NCI-H2029 (cell line): Measurements from ENCODE around the gene ZNRF1.
A peak's percentile ranks its signal among the peaks of the same experiment; 100 is the strongest.

Experiments
- DNase-seq: peaks from one replicate; lab custom pipeline; 2025; lab: John Stamatoyannopoulos, UW

ZNRF1 gene

DNA sequence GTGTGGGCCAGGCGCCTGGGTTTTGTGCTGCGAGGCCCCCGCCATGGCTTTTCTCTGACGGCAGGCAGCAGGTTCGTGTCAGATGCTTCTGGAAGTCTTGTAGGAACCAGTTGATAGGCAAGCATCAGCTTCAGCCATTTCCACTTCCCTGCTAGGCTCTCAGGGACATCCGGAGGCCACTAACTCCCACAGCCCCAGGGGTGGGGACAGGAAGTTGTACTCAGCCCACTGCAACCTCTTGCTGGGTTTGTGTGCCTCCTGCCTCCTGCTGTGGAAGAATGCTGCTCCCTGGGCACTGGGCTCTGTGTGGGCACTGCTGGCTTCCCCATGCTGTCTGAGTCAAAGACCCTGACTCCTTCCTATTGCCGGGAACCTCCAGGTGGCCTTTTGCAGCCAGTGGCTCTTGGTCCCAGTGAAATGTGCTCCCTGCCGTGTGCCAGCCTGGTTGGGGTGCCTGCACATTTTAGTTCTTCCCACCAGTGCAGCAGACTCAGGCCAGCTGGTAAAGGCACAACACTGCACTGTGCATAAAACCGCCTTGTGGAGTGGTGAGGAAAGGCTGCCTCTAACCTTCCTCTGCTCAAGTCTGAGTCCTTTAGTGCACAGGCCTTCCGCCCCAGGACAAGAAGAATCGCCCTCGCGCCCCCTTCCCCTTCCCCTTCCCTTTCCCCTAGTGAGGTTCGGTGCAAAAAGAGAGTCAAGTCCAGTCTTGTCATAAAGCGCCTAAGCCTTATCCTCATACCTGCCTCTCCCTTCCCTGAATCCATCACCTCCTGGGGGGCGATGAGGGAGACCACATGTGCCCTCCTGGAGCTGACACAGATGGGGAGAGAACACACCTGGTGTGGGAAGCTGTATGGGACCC is 101.1 kb downstream of the ZNRF1 start:
- DNase-seq, result no peak

DNA sequence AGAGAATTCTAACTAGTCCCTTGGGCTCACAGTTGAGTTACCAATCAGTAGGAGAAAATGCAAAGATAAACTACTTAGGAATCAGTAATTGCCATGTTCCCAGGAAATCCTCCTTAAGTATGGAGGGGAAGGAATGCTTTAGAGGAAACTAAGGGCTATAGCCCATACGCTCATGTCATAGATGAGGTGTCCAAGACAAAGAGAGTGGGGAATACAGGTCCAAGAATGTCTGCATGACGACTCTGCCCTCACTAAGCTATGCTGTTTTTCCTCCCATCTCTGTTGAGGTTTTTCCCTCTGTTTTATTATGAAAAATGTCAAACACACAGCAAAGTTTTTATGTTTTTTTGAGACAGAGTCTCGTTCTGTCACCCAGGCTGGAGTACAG is 101.8 kb downstream of the ZNRF1 start:
- no peak for DNase-seq

DNA sequence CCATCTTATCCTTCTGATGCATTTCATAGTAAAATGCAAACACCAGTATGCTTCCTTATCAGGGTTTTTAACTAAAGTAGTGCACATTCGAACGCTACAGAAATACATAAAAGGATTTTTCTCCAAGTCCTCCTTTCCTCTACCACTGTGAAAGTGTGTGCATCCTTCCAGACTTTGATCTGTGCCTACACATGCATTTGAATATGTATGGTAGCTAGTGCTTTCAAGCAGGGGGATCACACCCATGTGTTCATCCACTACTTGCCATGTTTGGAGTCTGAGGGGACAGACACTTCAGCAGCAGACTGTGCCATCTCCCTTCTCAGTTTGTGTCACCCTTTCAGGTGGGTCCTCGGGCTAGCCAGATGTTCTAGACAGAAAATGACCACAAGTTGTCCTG is 102.8 kb downstream of the ZNRF1 start:
- no peak for DNase-seq

DNA sequence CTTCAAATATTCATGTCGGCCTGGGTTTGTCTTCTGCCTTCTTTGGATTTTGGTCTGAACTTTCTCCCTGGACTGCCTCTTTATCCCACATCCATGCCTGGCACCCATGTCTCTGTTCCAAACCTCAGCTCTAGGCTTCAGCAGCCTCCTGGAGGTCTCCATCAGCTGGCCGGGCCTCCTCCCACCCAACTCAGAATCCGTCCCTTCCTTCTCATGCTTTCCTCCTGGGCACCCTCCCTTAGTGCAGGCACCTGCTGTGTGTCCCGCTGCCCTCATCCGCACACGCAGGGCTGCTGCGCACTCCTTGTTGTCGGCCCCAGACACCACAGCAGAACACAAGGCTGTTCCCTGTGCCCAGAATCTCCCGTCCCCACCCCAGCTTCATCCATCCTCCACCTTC is 103.8 kb downstream of the ZNRF1 start:
- no peak for DNase-seq

DNA sequence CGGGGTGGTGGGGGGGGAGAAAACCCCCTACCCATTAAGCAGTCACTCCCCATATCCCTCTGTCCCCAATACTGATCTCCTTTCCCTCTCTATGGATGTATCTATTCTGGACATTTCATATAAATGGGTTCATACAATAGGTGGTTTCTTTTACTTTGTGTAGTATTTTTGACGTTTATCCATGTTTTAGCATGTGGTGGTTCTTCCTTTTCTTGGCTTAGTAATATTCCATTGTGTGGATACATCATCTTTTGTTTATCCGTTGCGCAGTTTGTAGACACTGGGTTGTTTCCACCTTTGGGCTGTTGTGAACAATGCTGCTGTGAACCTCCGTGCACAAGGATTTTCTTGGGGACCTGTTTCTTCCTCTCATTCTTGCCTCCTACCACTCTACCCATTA is 105.2 kb downstream of the ZNRF1 start:
- DNase-seq, result no peak

DNA sequence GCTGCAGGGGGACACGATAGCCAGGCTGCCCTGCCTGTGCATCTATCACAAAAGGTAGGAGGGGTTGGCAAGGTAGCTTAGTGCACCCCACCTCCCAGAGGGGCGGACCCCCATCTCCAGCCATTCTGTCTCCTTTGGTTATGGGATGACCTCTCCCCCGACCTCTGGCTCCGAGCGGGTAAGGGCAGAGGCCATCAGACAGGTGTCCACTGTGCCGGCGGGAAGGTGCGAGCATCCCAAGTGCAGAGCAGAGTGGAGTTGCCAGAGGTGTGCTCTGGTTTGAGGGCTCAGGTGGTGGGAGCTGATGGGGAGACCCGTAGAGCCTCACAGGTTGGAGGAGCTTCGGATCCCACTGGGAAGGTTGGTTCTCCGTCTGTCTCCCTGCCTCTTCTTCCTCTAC is 106.0 kb downstream of the ZNRF1 start:
- DNase-seq, result no peak

DNA sequence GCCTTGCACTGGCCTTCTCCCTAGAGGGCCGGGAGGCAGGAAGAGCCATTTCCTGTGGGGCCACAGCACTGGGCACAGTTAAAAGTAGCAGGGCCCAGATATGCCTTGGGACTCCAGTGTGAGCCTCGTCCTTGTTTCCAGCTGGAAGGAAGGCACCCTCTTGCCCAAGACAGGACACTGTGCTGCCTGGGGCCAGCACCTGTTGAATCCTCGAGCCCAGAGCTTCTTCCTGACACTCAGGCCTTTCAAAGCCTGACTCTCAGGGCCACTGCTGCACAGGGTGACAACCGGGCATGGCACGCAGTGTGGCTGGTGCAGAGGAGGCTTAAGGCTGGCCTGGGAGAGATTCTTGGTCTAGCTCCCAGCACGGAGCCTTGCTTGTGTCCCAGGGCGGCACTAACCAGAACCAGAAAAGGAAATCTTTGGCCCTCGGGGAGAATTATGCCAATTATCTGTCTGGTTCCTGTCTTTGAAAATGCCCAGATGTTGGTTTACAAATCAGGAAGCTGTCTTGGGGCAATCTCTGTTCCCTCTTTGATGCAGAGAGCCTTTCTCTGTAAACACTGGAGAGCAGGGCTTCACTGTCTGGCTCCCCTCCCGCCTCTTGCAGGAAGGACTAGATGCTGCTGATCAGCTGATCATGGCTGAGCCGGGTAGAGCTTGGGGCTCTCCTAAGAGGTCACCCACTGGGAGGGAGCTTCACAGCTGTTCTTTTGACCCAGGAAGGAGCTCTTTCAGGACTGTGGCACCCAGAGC is 106.7 kb downstream of the ZNRF1 start:
- DNase-seq, result no peak

DNA sequence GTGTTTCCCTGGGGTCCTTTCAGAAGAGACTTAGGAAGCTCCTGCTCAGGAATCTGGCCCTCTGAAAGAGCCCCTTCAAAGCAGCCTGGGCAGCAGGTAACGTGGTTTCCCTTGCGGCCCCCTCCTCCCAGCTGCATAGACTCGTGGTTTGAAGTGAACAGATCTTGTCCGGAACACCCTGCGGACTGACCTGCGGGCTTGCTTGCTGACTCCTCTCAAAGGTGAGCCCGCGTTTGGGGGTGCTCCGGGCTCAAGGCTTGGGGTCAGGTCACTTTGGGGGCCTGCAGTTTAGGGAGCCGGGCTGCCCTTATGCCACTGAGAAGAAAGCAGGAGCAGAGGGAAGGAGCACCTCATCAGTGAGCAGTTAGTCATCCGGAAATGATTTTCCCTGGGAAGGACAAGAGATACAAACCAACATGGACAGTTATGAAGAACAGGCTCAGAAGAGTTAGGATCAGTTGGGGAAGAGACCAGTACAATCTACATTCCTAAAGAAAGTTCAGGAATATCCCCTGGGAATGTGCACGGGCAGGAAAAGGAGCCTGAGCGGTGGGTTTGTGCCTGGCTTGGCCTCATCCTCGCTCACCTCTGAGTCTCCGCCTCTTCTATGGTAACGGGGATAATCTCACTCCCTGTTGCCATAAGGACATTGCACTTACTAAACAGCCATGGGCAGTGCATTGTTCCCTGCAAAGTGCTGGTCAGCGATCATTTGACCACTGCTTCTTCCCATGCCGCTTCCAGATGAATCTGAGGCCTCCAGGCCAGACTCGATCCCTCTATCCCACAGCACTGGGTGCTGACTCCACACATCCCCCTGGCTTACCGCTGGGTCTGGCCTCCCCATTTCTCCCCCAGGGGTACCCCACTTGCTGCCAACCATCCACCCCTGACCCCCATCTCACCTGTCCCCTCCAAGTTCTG is 107.8 kb downstream of the ZNRF1 start:
- no peak for DNase-seq

DNA sequence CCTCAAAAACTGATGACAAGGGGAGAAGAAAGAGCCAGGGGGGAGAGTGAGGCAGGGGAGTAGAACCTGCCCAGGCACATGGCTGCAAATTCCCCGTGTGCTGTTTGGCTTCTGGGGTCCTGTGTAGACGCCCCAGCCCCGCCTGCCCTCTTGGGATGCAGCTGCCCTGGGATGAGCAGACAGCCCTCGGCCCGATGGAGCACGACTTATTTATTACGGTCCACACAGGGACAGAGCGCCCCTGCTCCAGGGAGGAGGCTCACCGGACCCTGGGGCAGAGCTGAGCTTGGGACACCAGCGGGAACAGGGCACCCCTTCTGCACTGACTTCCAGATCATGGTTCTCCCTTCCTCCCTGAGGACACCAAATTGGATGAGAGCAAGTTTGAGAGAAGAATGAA is 108.7 kb downstream of the ZNRF1 start:
- DNase-seq, result no peak

DNA sequence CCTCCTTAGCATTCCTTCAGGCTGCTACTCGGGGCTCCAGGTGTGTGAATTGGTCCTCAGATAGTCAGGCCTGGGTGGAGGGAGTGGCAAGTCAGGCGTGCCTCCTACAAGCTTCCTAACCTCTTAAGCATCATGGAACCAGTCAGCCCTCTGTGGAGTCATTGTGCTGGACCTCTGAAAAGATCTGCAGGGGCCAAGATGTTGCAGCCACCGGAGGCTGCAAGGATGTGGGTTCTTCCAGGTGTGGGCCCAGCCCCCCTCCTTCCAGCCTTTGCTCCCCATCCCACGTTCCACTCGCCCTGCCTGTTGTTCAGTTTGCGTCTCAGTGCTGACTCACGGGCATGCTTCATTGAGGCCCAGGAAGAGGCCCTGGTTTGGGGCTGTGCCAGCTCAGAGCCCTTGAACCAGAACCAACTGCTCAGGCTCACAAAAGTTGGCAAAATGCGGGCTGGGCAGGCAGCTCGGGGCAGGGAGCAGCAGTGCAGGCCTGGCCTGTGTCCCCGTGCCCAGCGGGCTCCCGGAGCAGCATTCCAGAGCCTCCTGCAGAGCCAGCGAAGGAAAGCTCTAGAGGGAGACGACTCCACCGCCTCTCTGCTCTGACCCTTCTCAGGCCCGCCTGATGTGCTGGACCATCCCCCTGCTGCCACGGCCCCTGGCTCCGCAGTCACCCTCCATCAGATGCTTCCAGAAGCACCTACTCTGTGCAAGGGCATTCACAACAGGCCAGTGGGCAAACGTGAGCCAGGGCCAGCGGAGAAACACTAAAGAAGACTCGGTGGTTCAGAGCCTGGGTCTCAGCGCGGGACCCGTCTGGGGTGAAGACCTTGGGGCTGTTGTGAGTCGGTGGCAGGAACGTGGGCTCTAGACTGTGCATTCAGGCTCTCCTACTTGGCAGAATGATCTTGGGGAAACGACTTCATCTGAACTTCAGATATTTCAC is 110.2 kb downstream of the ZNRF1 start:
- DNase-seq, result peak; percentile 63

DNA sequence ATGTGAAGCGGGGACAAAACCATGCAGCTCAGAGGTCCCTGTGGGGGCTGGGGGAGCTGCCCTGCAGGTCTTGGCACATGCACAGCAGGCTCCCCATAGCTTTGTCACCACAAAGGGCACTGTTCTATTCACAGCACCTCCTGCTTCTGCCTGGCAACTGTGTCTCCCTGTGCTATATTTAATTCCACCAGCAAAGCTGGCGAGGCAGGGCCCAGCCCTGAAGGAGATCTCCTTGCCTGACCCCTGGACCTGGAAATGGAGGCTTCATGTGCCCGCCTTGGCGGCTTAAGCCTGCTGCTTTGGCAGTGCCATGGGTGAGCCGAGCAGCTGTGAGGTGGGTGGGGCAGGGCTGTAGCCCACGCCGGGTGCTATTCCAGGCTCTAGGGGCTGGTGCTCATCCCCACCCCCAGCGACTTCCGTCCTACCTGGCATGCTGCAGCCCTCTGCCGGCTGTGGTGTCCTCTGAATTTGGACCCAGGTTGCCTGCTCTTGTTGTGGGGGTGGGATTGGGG is 111.0 kb downstream of the ZNRF1 start:
- DNase-seq, result peak; percentile 44

DNA sequence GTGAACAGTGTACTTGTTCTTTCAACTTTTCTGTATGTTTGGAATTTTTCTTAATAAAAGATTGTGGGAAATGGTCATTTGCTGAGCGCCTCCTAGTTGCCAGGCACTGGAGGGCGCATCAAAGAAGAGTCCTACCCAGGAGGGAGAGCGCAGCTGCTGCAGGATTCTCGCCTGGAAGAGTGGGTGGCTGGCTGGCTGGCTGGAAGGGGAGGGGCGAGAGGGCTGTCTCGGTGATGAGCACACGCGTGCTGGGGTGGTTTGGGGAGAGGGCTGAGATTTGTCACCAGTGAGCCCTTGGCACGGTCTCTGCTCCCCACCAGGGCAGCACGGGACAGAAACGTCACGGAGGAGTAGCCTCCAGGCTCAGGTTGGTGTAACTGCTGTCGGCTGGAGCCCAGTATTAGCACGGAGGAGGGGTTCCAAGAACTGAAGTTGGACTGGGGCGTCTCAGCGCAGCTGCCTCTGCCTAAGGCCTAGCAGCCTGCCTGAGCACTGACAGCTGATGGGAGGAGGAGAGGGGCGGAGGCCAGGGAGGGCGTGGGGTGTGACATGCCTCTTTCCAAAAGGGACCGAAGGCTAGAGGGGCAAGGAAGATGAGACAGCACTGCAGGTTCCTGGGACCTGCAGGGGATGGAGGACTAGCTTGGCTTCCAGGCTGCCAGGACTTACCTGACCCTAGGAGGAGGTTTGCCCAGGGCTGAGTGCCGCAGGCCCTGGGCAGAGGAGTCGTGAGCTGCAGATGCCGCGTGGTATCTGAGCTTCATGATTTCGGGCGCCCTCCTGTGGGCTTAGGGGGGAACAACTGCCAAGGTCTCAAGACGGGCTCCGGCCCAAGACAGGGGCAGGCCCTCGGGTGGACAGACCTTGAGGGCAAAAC is 112.1 kb downstream of the ZNRF1 start:
- peak; percentile 45 for DNase-seq

DNA sequence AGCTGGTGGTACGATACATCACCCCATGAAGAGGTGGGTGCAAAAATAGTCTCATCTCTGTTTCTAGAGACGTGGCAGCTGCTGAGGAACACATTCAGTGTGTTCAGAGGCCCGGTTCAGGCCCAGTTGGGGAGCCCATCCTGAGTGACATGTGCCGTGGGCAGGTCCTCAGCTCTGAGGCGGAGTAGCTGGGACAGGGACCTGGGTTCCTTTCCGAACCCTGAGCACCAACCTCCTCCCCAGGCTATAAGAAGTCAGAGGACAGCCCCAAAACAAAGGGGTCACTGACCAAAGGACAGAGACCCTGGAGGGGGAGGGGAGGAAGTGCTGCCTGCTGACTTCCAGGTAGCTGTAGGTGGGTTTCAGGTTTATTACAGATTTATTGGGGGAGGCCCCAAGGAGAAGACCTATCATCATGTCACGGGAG is 112.7 kb downstream of the ZNRF1 start:
- DNase-seq, result no peak

DNA sequence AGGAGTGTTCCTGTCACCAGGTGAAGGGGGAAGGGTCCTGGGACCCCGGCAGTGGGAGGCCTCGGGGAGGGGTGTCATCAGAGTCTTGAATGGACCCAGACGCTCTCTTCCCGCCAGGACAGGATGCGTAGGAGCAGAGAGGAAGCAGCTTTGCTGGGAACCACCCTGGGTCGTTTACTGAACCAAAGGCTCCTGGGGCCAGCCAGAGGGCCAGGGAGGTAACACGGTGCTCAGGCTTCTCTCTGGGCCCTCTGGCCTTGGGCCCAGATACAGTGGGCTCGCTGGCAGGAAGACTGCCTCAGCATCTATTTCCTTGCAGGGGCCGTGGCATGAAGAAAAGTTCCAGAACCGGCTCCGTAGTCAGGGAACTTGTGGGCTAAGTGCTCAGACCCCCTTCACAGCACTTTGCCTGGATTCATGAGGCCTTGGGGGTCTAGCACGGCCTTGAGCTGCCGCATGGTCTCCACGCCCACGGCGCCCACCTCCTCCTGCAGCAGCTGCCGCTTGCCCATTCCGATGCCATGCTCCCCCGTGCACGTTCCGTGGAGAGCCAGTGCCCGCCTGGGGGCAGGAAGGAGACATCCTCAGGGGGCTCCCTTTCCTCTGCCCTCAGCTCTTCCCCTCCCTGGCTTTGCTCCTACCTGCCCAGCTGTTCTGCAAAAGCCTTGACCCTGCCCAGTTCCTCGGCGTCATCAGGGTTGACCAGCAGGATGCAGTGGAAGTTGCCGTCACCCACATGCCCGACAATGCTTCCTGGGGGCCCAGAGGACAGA is 113.3 kb downstream of the ZNRF1 start:
- DNase-seq, result no peak

DNA sequence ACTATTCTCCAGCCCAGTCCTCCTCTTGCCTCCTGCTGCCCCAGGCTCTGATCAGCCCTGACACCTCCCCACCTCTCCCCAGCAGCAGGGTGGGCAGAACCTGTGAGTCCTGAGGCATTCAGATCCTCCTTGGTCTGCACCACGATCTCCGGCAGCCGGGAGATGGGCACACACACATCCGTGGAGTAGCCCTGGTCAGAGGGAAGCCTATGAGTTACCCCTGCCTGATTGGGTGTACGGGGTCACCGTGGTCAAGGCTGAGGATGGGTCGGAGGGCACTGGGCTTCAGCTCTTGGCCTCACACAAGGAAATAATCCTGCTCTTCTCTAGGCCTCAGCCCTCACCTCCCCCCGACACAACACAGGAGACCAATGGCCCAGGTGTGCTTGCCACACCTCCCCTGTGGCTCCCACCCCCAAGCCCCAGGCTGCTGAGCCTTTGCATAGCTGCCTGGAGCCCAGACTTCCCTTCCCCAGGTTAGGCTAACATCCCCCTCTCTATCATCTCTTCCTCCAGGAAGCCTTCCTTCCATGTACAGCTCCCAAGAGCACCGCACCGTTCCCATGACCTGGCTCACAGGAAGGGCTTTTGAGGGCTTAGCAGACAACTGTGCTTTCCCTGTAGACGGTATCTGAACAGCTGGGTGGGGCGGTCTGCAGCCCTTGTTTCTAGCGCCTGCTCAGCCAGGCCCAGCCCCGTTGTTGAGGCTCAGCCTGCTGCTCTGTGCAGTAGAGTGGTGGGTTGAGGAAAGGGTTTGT is 114.1 kb downstream of the ZNRF1 start:
- DNase-seq, result no peak

DNA sequence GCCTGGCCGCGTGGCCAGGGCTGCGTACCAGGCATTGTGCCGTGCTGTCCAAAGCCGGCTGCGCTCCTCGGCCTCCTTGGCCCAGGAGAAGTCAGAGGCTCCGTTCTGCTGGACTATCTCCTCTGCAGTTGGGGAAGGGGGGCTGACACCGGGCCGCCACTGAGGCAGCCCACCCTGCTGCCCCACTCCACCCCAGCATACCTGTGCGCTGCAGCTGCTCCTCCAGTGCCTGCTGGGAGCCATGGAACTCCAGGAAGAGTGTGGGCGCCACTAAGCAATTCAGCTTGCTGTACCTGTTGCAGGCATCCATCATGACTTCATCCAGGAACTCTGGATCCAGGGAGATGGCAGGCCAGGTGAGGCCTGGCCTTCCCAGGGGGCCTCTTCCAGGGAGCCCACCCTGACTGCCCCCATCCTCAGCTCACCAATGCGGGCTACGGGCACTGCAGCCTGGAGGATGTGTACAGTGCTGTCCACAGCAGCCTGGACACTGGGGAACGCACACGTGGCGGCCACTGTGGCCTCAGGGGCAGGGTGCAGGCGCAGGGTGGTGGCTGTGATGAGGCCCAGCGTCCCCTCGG is 114.8 kb downstream of the ZNRF1 start:
- DNase-seq, result no peak

DNA sequence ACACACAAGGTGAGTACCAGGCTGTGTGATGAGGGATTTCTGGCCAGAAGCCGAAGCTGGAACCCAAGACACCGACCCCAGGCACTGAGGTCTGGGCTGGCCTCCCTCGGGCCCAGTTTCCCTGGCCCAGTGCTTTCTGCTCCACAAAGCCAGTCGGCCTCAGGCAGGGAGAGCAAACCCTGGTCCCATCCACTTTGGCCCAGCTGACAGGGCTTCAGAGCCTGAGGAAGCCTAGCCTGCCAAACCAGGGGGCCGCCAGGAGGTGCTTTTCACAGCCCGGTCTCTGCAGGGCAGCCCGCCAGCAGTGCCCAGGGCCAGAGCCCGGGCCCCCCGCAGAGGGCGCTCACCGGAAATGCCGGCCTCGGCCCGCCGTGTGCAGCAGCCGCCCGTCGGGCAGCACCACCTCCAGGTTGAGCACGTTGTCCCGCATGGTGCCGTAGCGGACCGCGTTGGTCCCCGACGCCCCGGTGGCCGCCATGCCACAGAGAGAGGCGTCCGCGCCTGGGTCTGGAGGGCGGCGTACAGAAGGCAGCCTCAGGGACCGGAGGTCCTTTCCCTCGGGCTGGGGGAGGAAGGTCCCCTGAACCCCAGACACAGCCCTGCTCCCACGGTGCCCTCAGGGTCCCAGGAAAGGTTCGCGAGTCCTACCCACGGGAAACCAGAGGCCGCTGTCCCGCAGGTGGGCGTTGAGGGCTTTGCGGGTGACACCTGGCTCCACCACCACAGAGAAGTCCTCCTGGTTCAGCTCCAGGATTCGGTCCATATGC is 115.5 kb downstream of the ZNRF1 start:
- peak; percentile 43 for DNase-seq
